ENCODE results near the gene UST. TPM values are rescaled to one million over a fixed set of nuclear protein-coding genes. Genes with fewer than 3 reads are reported as not detected.

Gene UST
- total and polyA plus RNA-seq, 2 of the 8 experiments (the other 6 are each of a cell fraction or from before 2014, with no cell fraction given): 13.5 to 34.5 TPM

DNA sequence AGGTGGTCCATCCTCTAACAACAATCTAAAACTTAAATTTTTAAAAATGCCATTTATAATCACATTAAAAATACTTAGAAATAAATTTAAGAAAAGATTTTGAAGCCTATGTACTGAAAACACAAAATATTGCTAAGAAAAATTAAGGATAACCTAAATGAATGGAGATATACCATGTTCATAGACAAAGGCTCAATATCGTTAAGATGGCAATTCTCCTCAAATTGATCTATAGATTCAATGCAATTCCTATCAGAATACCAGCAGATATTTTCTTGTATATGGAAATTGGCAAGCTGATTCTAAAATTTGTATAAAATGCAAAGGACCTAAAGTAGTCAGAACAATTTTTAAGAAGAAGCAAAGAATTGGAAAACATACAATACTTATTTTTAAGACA is 19.7 kb upstream of the UST start:
- H2BK5ac ChIP-seq (ENCODE audit: low read depth, low read length): no peak overlapping the region
- no peaks in the 10 kb centered on the region for H3K27me3 ChIP-seq (replicated peaks in 1 of 4; ENCODE audit: control insufficient read depth in 3 of 4, extremely low read depth in 1 of 4, insufficient read depth in 3 of 4, low read length in 3 of 4)
- DNase-seq (ENCODE audit: low read depth in 1 of 2, low spot score in 2 of 2) (no peak), FAIRE-seq (no peak)
- H3K79me1 ChIP-seq (ENCODE audit: low read depth, low read length): no peaks in the 10 kb centered on the region
- H3K14ac ChIP-seq (ENCODE audit: insufficient read length): no peak overlapping the region
- no peaks in the 10 kb centered on the region for H3K4me1 ChIP-seq (replicated peaks in 1 of 4; ENCODE audit: control insufficient read depth in 3 of 4, insufficient read depth in 4 of 4, low read length in 3 of 4)
- no peak overlapping the region for H2BK15ac ChIP-seq (ENCODE audit: low read length)
- H3K9me3 ChIP-seq (ENCODE audit: insufficient read depth in 2 of 2, low read depth in 1 of 2, low read length in 1 of 2): peaks cover 0 to 3% of the 10 kb centered on the region in 2 experiments; a peak in 1 of 4 replicates
- 96% methylated on average over 1 of the region's 1 CpG; no CpG with 5 or more reads in 1 of the 2 experiments for WGBS, 2 experiments (ENCODE audit: extremely low coverage in 1 of 2, insufficient coverage in 1 of 2, insufficient read length in 1 of 2, insufficient replicate concordance in 2 of 2, low coverage in 1 of 2, low lambda C conversion rate in 2 of 2, missing lambda C conversion rate in 1 of 2)
- H2BK20ac ChIP-seq (ENCODE audit: low read length): no peak overlapping the region
- H3K4me2 ChIP-seq (ENCODE audit: insufficient read depth in 1 of 2, low read depth in 2 of 2, low read length in 2 of 2): no peak overlapping the region
- no peaks in the 10 kb centered on the region for H3K79me2 ChIP-seq (ENCODE audit: control insufficient read depth in 1 of 2, insufficient read depth in 2 of 2, low read length in 2 of 2)
- H4K91ac ChIP-seq (replicated peaks; ENCODE audit: insufficient read length, low read length): no peak overlapping the region
- H3K36me3 ChIP-seq (ENCODE audit: control insufficient read depth in 2 of 4, insufficient read depth in 4 of 4, low read length in 3 of 4): no peaks in the 10 kb centered on the region; a peak in 1 of 8 replicates
- no peak overlapping the region for H4K5ac ChIP-seq (ENCODE audit: insufficient read length, low read depth, low read length)
- H3K23ac ChIP-seq (ENCODE audit: insufficient read length): no peak overlapping the region
- H4K20me1 ChIP-seq (replicated peaks in 1 of 2; ENCODE audit: control insufficient read depth in 1 of 2, insufficient read depth in 2 of 2, low read length in 2 of 2): no peaks in the 10 kb centered on the region
- H3K56ac ChIP-seq (replicated peaks; ENCODE audit: insufficient read length, low read depth, low read length): no peak overlapping the region
- ChIA-PET CTCF (ENCODE audit: partially characterized antibody) (no interaction called here), POLR2A (ENCODE audit: partially characterized antibody) (no interaction called here)
- no peak overlapping the region for H2AFZ ChIP-seq (ENCODE audit: low read length)
- H3K4ac ChIP-seq (replicated peaks; ENCODE audit: insufficient read length, low read depth, low read length): no peak overlapping the region
- H2AK5ac ChIP-seq (ENCODE audit: low read depth, low read length): no peak overlapping the region
- no peak overlapping the region for H3K18ac ChIP-seq (ENCODE audit: extremely low read depth, low read length)
- no peak overlapping the region for H3K4me3 ChIP-seq (ENCODE audit: extremely low read depth in 1 of 4, insufficient read depth in 2 of 4, low read depth in 3 of 4, low read length in 4 of 4)
- no peak overlapping the region for H3K27ac ChIP-seq (ENCODE audit: low read depth, low read length)
- H2BK120ac ChIP-seq (replicated peaks; ENCODE audit: low read depth, low read length): no peak overlapping the region
- no peaks in the 10 kb centered on the region for H3K23me2 ChIP-seq (ENCODE audit: low read depth, low read length)
- no peak overlapping the region for H3K9ac ChIP-seq (replicated peaks in 1 of 4; ENCODE audit: extremely low read depth in 1 of 4, low read depth in 3 of 4, low read length in 3 of 4)
- H2BK12ac ChIP-seq (ENCODE audit: low read depth, low read length): no peak overlapping the region
- H4K8ac ChIP-seq (ENCODE audit: extremely low read depth, insufficient read depth, low read length): no peak overlapping the region
- no peak for TF ChIP-seq BACH1 (IDR thresholded peaks at IDR 0.05; ENCODE audit: low read length)
- no peak for TF ChIP-seq TEAD4 (IDR thresholded peaks at IDR 0.05; ENCODE audit: low read depth, low read length)
- TF ChIP-seq CREB1 (IDR thresholded peaks at IDR 0.05): no peak

All from H1 (cell line).